MM.1S (cell line): Measurements from ENCODE around the gene TRAF3.

Experiments used
- DNase-seq: peaks from one replicate; pipeline ENCODE4 v3.0.0-alpha.2; 2015
- H2AFZ ChIP-seq: fragments of 300-600 bp; sonication (generic); 2 replicates; pipeline ENCODE4 v1.6.0; 2016; ENCODE audit warnings: antibody characterized with exemption, low read length
- H3F3A ChIP-seq: fragments of 300-600 bp; sonication (generic); 2 replicates; pipeline ENCODE4 v1.6.1; 2016; ENCODE audit warnings: mild to moderate bottlenecking, antibody characterized with exemption, low read length, moderate library complexity, mixed read lengths; ENCODE audit not compliant: insufficient read depth
- H3K27ac ChIP-seq: fragments of 300-600 bp; sonication (generic); 2 replicates; pipeline ENCODE4 v1.5.1; 2016; ENCODE audit warnings: mild to moderate bottlenecking, low read length
- H3K27me3 ChIP-seq: fragments of 300-600 bp; sonication (generic); replicated peaks from 2 replicates; pipeline ENCODE4 v1.6.0; 2016; ENCODE audit warnings: low read length; ENCODE audit not compliant: insufficient read depth
- H3K36me3 ChIP-seq: fragments of 300-600 bp; sonication (generic); replicated peaks from 2 replicates; pipeline ENCODE4 v1.6.1; 2016; ENCODE audit warnings: mild to moderate bottlenecking, low read length, mixed read lengths; ENCODE audit not compliant: insufficient read depth
- H3K4me1 ChIP-seq: fragments of 300-600 bp; sonication (generic); 2 replicates; pipeline ENCODE4 v1.6.1; 2016; ENCODE audit warnings: low read length, mixed read lengths
- H3K4me2 ChIP-seq: fragments of 300-600 bp; sonication (generic); 2 replicates; pipeline ENCODE4 v1.6.0; 2016; ENCODE audit warnings: low read depth, low read length
- H3K4me3 ChIP-seq: fragments of 300-600 bp; sonication (generic); 2 replicates; pipeline ENCODE4 v1.5.1; 2016; ENCODE audit warnings: low read length, mixed read lengths
- H3K79me2 ChIP-seq: fragments of 300-600 bp; sonication (generic); 2 replicates; pipeline ENCODE4 v1.6.1; 2016; ENCODE audit warnings: mixed run types, low read length, mixed read lengths
- H3K9ac ChIP-seq: fragments of 300-600 bp; sonication (generic); 2 replicates; pipeline ENCODE4 v1.6.1; 2016; ENCODE audit warnings: low read length, mixed read lengths
- H3K9me2 ChIP-seq: fragments of 300-600 bp; sonication (generic); replicated peaks from 2 replicates; pipeline ENCODE4 v1.6.1; 2016; ENCODE audit warnings: mild to moderate bottlenecking, low read length, mixed read lengths; ENCODE audit not compliant: insufficient read depth
- H3K9me3 ChIP-seq: fragments of 300-600 bp; sonication (generic); replicated peaks from 2 replicates; pipeline ENCODE4 v1.6.1; 2016; ENCODE audit warnings: mild to moderate bottlenecking, low read length, mixed read lengths; ENCODE audit not compliant: insufficient read depth
- H4K20me1 ChIP-seq: fragments of 300-600 bp; sonication (generic); 2 replicates; pipeline ENCODE4 v1.6.1; 2016; ENCODE audit warnings: mild to moderate bottlenecking, low read length, moderate library complexity, mixed read lengths; ENCODE audit not compliant: insufficient read depth
- CTCF ChIP-seq: fragments of 300-600 bp; sonication (generic); IDR thresholded peaks from 2 replicates; pipeline ENCODE4 v1.5.1; 2016; ENCODE audit warnings: antibody characterized with exemption, low read length, mixed read lengths
- EZH2 ChIP-seq: fragments of 300-600 bp; sonication (generic); optimal IDR thresholded peaks from 2 replicates; pipeline ENCODE3; 2017; ENCODE audit warnings: low read depth, mild to moderate bottlenecking, antibody characterized with exemption, low read length, mixed read lengths
- EZH2phosphoT487 ChIP-seq: fragments of 300-600 bp; sonication (generic); IDR thresholded peaks from 2 replicates; pipeline ENCODE4 v1.6.1; 2018; ENCODE audit warnings: antibody characterized with exemption, low read length

Gene TRAF3

GRCh38 chr14:102796661-102797190 is 19.5 kb downstream of the TRAF3 start:
- no peaks in the 10 kb centered on the region for H3K9me2 ChIP-seq
- no peak overlapping the region for H3K27ac ChIP-seq
- TF ChIP-seq EZH2phosphoT487 (no peak), EZH2 (no peak), CTCF (no peak)
- no peak for DNase-seq
- H3K36me3 ChIP-seq, result no peaks in the 10 kb centered on the region
- peaks cover 17% of the 10 kb centered on the region; the same call in 1 of the 2 replicates for H3K4me1 ChIP-seq
- H2AFZ ChIP-seq, result no peak overlapping the region
- H3K4me2 ChIP-seq, result no peak overlapping the region
- peaks cover 94% of the 10 kb centered on the region for H3K79me2 ChIP-seq
- no peak overlapping the region for H3K9ac ChIP-seq
- H3K27me3 ChIP-seq, result no peaks in the 10 kb centered on the region
- no peaks in the 10 kb centered on the region for H3K9me3 ChIP-seq
- H4K20me1 ChIP-seq, result no peaks in the 10 kb centered on the region
- no peaks in the 10 kb centered on the region for H3F3A ChIP-seq
- no peak overlapping the region for H3K4me3 ChIP-seq

DNA sequence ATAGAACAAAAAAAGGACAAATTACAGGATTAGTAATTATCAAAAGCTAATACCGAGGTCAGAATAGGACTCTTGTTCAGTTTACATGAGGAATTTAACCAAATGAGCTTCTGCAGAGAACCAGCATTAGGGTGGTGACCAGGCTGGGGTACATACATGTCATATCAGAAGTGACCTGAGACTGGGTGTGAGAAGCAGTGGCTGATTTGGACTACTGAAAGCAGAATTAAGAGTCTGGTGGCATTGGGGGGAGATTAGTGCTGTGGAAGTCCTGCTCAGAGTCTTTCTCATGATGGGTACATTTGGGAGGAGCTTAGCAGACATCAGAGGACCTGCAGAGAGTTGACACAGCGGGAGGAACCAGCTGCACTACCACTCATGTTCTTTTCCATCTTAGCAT is 21.7 kb downstream of the TRAF3 start:
- Histone ChIP-seq H3K4me2 (no peak overlapping the region), H3K27me3 (no peaks in the 10 kb centered on the region), H3K4me1 (peaks cover 12% of the 10 kb centered on the region; the same call in 1 of the 2 replicates), H3K4me3 (no peak overlapping the region), H3K27ac (no peak overlapping the region), H4K20me1 (no peaks in the 10 kb centered on the region), H3K9ac (no peak overlapping the region), H3F3A (no peaks in the 10 kb centered on the region), H3K9me3 (no peaks in the 10 kb centered on the region), H2AFZ (no peak overlapping the region), H3K79me2 (peaks cover 89% of the 10 kb centered on the region), H3K36me3 (no peaks in the 10 kb centered on the region), H3K9me2 (no peaks in the 10 kb centered on the region)
- no peak for TF ChIP-seq EZH2phosphoT487
- TF ChIP-seq CTCF, result no peak
- TF ChIP-seq EZH2, result no peak
- DNase-seq, result no peak

GRCh38 chr14:102799684-102800562 is 22.7 kb downstream of the TRAF3 start:
- Histone ChIP-seq H3K4me2 (no peak overlapping the region), H3K27ac (no peak overlapping the region), H3K9me2 (no peaks in the 10 kb centered on the region), H3K9me3 (no peaks in the 10 kb centered on the region), H3K36me3 (no peaks in the 10 kb centered on the region), H3K4me3 (no peak overlapping the region), H3K79me2 (peaks cover 89% of the 10 kb centered on the region), H3K27me3 (no peaks in the 10 kb centered on the region), H3K4me1 (peaks cover 6% of the 10 kb centered on the region), H3F3A (peaks cover under 1% of the 10 kb centered on the region; the same call in 1 of the 2 replicates), H4K20me1 (no peaks in the 10 kb centered on the region), H3K9ac (no peak overlapping the region), H2AFZ (no peak overlapping the region)
- no peak for DNase-seq
- TF ChIP-seq EZH2 (no peak), EZH2phosphoT487 (no peak)
